ENCODE data around the gene ABTB2. TPM values are rescaled to one million over a fixed set of nuclear protein-coding genes. Genes with fewer than 3 reads are reported as not detected.

The ABTB2 gene
- total RNA-seq, 4 donors from 2014 or later: 0.79 to 4.1 (median 3.7) TPM

DNA sequence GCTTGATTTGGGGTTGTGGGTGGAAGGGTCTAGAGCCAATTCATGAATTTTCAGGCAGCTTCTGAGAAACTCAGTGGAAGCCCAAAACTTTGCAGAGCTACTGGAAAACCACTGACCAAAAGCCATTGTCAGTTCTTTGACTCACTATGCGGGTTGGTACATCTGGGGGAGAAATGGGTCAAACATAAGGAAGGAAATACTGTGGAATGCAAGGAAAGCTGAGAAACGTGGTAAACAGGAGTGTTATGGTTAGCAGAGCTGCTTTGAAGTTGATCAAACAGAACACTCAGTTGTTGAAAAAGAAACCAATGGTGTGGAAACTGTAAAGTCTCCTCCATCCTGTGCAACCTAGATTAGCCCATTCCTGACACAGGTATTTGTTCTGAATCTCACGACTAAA lies 6.3 kb upstream of the ABTB2 start:
- TF ChIP-seq POLR2A (IDR thresholded peaks at IDR 0.05): no peak
- TF ChIP-seq, protein P1, sequence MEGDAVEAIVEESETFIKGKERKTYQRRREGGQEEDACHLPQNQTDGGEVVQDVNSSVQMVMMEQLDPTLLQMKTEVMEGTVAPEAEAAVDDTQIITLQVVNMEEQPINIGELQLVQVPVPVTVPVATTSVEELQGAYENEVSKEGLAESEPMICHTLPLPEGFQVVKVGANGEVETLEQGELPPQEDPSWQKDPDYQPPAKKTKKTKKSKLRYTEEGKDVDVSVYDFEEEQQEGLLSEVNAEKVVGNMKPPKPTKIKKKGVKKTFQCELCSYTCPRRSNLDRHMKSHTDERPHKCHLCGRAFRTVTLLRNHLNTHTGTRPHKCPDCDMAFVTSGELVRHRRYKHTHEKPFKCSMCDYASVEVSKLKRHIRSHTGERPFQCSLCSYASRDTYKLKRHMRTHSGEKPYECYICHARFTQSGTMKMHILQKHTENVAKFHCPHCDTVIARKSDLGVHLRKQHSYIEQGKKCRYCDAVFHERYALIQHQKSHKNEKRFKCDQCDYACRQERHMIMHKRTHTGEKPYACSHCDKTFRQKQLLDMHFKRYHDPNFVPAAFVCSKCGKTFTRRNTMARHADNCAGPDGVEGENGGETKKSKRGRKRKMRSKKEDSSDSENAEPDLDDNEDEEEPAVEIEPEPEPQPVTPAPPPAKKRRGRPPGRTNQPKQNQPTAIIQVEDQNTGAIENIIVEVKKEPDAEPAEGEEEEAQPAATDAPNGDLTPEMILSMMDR (IDR thresholded peaks at IDR 0.05): no peak
- H3K27ac ChIP-seq: no peak overlapping the region
- peaks cover 0 to 6% (median 2%) of the 10 kb centered on the region in 3 donors for H3K4me1 ChIP-seq
- H3K36me3 ChIP-seq: no peaks in the 10 kb centered on the region
- no peak for DNase-seq
- peaks cover 0 to 48% (median 1%) of the 10 kb centered on the region in 4 donors for H3K27me3 ChIP-seq
- no peak overlapping the region for H3K4me3 ChIP-seq
- H3K9me3 ChIP-seq: no peaks in the 10 kb centered on the region
- intact Hi-C loops (cut with DNase I): loop anchor here (5.0 kb wide), 1 partner anchor 118 kb away; no protein-coding TSS in a partner anchor
- 50 to 62% methylated on average over 3 of the region's 3 CpGs for WGBS, 2 donors

GRCh38 chr11:34363363-34364084 lies 5.7 kb upstream of the ABTB2 start:
- WGBS, 2 donors: 77 to 82% methylated on average over 8 of the region's 8 CpGs

GRCh38 chr11:34360046-34360445 lies 2.2 kb upstream of the ABTB2 start:
- Histone ChIP-seq H3K27me3 (peaks cover 0 to 69% (median 4%) of the 10 kb centered on the region in 4 donors), H3K9me3 (no peaks in the 10 kb centered on the region), H3K36me3 (no peaks in the 10 kb centered on the region), H3K4me1 (peaks cover 22 to 43% (median 29%) of the 10 kb centered on the region in 3 donors), H3K4me3 (no peak overlapping the region), H3K27ac (no peak overlapping the region)
- TF ChIP-seq, protein P1 (IDR thresholded peaks at IDR 0.05): no peak
- TF ChIP-seq POLR2A (IDR thresholded peaks at IDR 0.05): no peak
- intact Hi-C loops (cut with DNase I): loop anchor here (5.0 kb wide), 1 partner anchor 122 kb away; no protein-coding TSS in a partner anchor
- WGBS, 2 donors: 0 to 14% methylated on average over 1 of the region's 1 CpG
- DNase-seq: no peak

More at GRCh38 chr11:34363363-34364084, 5.7 kb upstream of the ABTB2 start:
- intact Hi-C loops (cut with DNase I): loop anchor here (5.0 kb wide), 1 partner anchor 119 kb away; no protein-coding TSS in a partner anchor
- DNase-seq: no peak
- Histone ChIP-seq H3K4me1 (peaks cover 4 to 12% (median 8%) of the 10 kb centered on the region in 3 donors), H3K36me3 (no peaks in the 10 kb centered on the region), H3K9me3 (no peaks in the 10 kb centered on the region), H3K27ac (no peak overlapping the region), H3K4me3 (no peak overlapping the region), H3K27me3 (peaks cover 0 to 48% (median 1%) of the 10 kb centered on the region in 4 donors)
- TF ChIP-seq POLR2A (IDR thresholded peaks at IDR 0.05): no peak
- TF ChIP-seq, protein P1 (IDR thresholded peaks at IDR 0.05): no peak

- Histone ChIP-seq H3K27ac (peak overlapping the region in 1 of 4 donors; percentile 75), H3K4me1 (peaks cover 22 to 43% (median 29%) of the 10 kb centered on the region in 3 donors), H3K9me3 (no peaks in the 10 kb centered on the region), H3K4me3 (peak overlapping the region in 3 of 4 donors; percentile 53 to 67 (median 60)), H3K36me3 (no peaks in the 10 kb centered on the region), H3K27me3 (peaks cover 0 to 69% (median 4%) of the 10 kb centered on the region in 4 donors)
- 0 to 1% methylated on average over 4 of the region's 4 CpGs for WGBS, 2 donors
- intact Hi-C loops (cut with DNase I): loop anchor here (2.0 to 5.0 kb wide), 2 partner anchors 185 to 362 kb away; no protein-coding TSS in a partner anchor
- TF ChIP-seq, protein P1 (IDR thresholded peaks at IDR 0.05): peak in 5 of 6 experiments; percentile 11 to 40 (median 37)
- TF ChIP-seq POLR2A (IDR thresholded peaks at IDR 0.05): no peak
- DNase-seq: no peak
Measured at GRCh38 chr11:34359548-34359891, 1.7 kb upstream of the ABTB2 start.

Measured in esophagus squamous epithelium (tissue), 5 donors.